Measurements from ENCODE around the gene SLC18A3.

The SLC18A3 gene

DNA sequence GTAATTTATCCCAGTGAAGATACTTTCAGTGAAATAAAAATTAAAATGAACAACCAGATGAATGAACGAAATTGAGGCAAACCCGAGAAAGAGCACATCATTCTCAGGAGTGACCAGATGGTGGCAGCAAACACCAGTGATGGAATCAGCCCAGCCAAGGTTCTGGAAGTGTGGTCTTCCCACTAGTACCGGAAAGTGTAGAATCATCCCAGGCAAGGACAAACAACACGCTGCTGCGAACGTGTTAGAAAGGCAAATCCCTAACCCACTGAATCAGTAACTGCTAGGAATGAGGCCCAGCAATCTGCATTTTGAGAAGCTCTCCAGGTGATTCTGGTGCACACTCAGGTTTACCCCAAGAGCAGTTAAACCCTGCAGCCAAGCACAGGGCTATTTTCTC is 15.5 kb upstream of the SLC18A3 start:
- TF ChIP-seq TEAD4 (IDR thresholded peaks at IDR 0.05) (no peak), RAD21 (IDR thresholded peaks at IDR 0.05; ENCODE audit: low read depth) (peak; percentile 94)

DNA sequence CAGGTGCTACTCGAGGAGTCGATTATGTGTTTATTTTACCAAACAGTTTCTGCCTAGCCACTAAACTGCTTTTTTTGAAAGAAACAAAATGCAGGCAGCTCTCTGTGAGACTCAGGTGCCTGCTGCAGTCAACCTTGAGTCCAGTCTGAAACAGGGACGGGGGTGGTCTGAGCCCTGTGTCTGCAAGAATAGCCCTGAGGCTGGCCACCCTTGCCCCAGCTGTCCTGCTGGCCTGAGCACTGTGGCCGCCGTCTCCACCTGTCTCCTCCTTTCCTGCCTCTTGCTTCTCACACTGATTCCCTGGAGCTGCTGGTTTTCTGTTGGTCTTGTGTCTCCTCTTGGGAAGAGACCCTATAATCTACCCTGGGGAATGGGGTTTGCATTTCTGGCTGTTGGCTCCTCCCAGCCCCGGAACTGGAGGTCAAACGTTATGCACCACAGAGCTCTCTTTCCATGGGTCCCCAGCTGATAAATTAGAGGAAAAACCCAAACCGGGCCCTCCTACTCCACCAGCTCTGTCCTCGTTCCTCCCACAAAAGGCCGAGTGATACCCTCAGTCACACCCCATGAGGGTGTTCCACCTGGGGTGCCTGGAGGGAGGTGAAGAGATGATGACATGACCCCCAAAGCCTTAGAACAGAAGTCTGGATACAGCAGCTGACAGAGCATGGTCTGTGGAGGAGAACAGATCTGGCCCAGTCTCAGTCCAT is 15.0 kb upstream of the SLC18A3 start:
- no peak for TF ChIP-seq TCF12 (IDR thresholded peaks at IDR 0.05; ENCODE audit: low read depth)
- no peak for TF ChIP-seq ZBTB7A (IDR thresholded peaks at IDR 0.05; ENCODE audit: low read depth)
- no peak for TF ChIP-seq NFIC (IDR thresholded peaks at IDR 0.05)
- TF ChIP-seq TEAD4 (IDR thresholded peaks at IDR 0.05): no peak
- no peak for TF ChIP-seq EP300 (IDR thresholded peaks at IDR 0.05; ENCODE audit: borderline replicate concordance)
- no peak for TF ChIP-seq TAF1 (IDR thresholded peaks at IDR 0.05; ENCODE audit: low read depth)
- no peak for TF ChIP-seq YY1 (IDR thresholded peaks at IDR 0.05; ENCODE audit: low read depth)
- TF ChIP-seq, protein P1, sequence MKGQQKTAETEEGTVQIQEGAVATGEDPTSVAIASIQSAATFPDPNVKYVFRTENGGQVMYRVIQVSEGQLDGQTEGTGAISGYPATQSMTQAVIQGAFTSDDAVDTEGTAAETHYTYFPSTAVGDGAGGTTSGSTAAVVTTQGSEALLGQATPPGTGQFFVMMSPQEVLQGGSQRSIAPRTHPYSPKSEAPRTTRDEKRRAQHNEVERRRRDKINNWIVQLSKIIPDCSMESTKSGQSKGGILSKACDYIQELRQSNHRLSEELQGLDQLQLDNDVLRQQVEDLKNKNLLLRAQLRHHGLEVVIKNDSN (IDR thresholded peaks at IDR 0.05): no peak
- TF ChIP-seq EGR1 (IDR thresholded peaks at IDR 0.05): no peak

DNA sequence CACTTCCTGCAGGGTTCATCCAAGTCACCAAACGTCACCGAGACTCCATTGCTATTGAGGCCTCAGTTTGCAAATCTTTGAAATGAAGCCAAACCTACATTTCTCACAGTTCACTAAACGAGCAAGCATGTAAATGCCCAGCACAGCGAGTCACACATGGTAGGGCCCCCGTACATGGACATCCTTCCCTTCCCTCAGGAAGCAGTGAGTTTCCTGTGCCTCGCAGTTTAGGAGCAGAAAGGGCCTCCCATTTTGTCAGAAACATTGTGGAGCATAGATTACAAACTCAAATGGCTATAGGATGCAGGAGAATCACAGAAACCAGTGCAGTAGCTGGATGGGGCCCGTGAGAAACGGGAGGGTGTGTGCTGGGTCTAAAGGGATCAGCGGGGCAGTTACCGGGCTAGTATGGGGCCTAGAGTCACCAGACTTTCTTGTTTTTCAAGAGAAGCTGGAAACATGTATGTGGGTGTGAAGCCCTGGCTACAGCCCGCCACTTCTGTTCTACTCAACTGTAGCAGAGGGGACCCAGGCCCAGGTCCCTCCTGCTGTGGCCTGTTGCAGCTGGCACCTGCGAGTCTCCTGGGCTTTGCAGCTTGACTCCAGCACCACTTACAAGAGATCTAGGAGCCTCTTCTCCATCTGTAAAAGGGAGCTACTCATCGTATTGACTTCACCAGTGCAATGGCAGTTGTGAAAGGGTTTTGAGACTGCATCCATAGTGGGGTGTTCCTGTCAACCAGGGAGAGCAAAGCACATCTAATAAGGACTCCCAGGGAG is 14.2 kb upstream of the SLC18A3 start:
- TF ChIP-seq, protein P1 (IDR thresholded peaks at IDR 0.05): no peak

DNA sequence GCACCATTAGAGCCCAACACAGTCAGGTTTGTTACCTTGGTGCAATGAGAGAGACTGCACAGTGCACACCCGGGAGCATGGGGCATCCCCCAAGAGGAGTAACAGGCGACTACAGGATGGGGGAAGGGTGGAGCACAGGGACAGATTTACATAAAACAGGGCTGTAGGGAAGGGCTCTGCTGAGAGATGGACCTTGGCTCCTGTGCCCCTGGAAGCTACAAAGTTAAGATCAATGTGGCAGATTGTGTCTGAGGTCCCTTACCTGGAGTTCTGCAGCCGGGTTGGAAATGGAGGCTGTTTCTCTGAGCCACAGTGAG is 13.7 kb upstream of the SLC18A3 start:
- TF ChIP-seq RAD21 (IDR thresholded peaks at IDR 0.05; ENCODE audit: low read depth): no peak
- TF ChIP-seq CREB1 (IDR thresholded peaks at IDR 0.05; ENCODE audit: low read depth): no peak
- no peak for TF ChIP-seq ZBTB7A (IDR thresholded peaks at IDR 0.05; ENCODE audit: low read depth)
- TF ChIP-seq TEAD4 (IDR thresholded peaks at IDR 0.05): no peak
- no peak for TF ChIP-seq FOXM1 (IDR thresholded peaks at IDR 0.05; ENCODE audit: borderline replicate concordance, low read depth)
- TF ChIP-seq YY1 (IDR thresholded peaks at IDR 0.05; ENCODE audit: low read depth): no peak
- no peak for TF ChIP-seq EGR1 (IDR thresholded peaks at IDR 0.05)
- TF ChIP-seq EP300 (IDR thresholded peaks at IDR 0.05; ENCODE audit: borderline replicate concordance): no peak
- TF ChIP-seq, protein P1 (IDR thresholded peaks at IDR 0.05): no peak
- TF ChIP-seq TAF1 (IDR thresholded peaks at IDR 0.05; ENCODE audit: low read depth): no peak
- TF ChIP-seq, protein P2, sequence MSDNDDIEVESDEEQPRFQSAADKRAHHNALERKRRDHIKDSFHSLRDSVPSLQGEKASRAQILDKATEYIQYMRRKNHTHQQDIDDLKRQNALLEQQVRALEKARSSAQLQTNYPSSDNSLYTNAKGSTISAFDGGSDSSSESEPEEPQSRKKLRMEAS (IDR thresholded peaks at IDR 0.05): no peak
- TF ChIP-seq, protein P3, sequence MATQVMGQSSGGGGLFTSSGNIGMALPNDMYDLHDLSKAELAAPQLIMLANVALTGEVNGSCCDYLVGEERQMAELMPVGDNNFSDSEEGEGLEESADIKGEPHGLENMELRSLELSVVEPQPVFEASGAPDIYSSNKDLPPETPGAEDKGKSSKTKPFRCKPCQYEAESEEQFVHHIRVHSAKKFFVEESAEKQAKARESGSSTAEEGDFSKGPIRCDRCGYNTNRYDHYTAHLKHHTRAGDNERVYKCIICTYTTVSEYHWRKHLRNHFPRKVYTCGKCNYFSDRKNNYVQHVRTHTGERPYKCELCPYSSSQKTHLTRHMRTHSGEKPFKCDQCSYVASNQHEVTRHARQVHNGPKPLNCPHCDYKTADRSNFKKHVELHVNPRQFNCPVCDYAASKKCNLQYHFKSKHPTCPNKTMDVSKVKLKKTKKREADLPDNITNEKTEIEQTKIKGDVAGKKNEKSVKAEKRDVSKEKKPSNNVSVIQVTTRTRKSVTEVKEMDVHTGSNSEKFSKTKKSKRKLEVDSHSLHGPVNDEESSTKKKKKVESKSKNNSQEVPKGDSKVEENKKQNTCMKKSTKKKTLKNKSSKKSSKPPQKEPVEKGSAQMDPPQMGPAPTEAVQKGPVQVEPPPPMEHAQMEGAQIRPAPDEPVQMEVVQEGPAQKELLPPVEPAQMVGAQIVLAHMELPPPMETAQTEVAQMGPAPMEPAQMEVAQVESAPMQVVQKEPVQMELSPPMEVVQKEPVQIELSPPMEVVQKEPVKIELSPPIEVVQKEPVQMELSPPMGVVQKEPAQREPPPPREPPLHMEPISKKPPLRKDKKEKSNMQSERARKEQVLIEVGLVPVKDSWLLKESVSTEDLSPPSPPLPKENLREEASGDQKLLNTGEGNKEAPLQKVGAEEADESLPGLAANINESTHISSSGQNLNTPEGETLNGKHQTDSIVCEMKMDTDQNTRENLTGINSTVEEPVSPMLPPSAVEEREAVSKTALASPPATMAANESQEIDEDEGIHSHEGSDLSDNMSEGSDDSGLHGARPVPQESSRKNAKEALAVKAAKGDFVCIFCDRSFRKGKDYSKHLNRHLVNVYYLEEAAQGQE (IDR thresholded peaks at IDR 0.05; ENCODE audit: low read depth): no peak
- TF ChIP-seq NFIC (IDR thresholded peaks at IDR 0.05): no peak
- no peak for TF ChIP-seq CEBPB (IDR thresholded peaks at IDR 0.05)
- no peak for TF ChIP-seq TCF12 (IDR thresholded peaks at IDR 0.05; ENCODE audit: low read depth)

DNA sequence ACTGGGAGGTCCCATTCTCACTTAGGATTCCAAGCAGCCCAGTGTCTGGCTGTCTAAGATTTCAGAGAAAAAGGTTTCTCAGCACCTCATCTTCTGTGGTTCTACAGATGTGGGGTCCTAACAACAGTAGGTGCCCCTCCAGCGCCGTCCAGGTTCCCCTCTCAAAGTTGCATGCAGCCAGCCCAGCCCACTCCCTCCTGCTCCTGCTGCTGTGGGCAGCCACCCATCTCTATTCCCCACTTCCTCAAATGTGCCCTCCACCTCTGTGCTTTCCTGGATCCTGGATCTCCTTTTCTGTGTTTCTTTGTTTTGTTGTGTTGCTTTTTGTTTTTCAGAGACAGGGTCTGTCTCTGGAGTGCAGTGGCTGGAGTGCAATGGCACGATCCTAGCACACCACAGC is 13.3 kb upstream of the SLC18A3 start:
- TF ChIP-seq YY1 (IDR thresholded peaks at IDR 0.05; ENCODE audit: low read depth): no peak

DNA sequence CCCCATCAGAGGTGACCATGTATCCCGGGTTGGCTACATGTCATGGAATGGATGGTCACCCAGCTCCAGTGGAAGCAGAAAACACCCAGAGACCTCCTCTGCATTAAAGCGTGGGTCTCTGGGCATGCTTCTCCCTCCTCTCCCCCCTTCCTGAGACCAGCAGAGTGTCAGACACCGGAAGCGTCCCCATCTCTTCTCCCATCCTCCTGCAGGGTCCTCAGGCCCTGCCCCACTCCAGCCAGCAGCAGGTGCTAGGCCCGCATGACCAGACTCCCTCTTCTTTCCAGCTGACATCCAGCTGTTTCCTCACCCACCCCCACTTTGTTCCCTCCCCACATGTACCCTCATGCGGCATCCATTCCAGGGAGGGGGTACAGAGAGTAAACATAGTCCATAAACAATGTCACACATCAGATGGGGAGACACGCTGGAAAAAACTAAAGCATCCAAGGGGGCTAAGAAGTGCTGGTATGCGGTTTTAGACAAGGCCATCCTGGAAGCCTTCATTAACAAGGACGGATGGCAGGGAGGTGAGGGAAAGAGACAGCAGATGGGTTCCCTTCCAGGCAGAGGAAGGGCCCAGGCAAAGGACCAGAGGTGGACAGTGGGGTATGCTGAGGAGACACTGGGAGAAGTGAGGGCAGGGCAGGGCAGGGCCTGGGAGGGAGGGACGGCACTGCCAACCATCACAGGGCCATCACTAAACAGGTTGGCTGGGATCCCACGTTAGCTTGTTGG is 12.5 kb upstream of the SLC18A3 start:
- TF ChIP-seq TCF12 (IDR thresholded peaks at IDR 0.05; ENCODE audit: low read depth) (no peak), RAD21 (IDR thresholded peaks at IDR 0.05; ENCODE audit: low read depth) (no peak), NFIC (IDR thresholded peaks at IDR 0.05) (no peak), TAF1 (IDR thresholded peaks at IDR 0.05; ENCODE audit: low read depth) (no peak), TEAD4 (IDR thresholded peaks at IDR 0.05) (no peak), EGR1 (IDR thresholded peaks at IDR 0.05) (no peak), CEBPB (IDR thresholded peaks at IDR 0.05) (no peak), YY1 (IDR thresholded peaks at IDR 0.05; ENCODE audit: low read depth) (no peak), EP300 (IDR thresholded peaks at IDR 0.05; ENCODE audit: borderline replicate concordance) (no peak)
- TF ChIP-seq, protein P2 (IDR thresholded peaks at IDR 0.05): no peak
- TF ChIP-seq, protein P1 (IDR thresholded peaks at IDR 0.05): no peak
